HL-60/S4 (cell line): ENCODE data around the gene TMEM14B.
"Not testable (repeated sequence)": the region's sequence is repeated elsewhere in the genome, so short reads cannot be mapped to it uniquely, and the experiment has no call there.

Experiments used
- in situ Hi-C: fragments of 300-500 bp; cut with MboI; formaldehyde crosslinking; loops from 2 replicates; pipeline ENCODE4 v1.14.3; 2022; ENCODE audit warnings: low sequenced_read_pairs

The TMEM14B gene

GRCh38 chr6:10747251-10747972 lies at the start of gene TMEM14B:
Gene TMEM14B, plus strand, starts transcription at chr6:10747805. Its CDS starts 1,441 bp downstream, at chr6:10749246.
- in situ Hi-C loops: no loop called here

GRCh38 chr6:10713962-10714361 lies 33.6 kb upstream of the TMEM14B start:
- in situ Hi-C loops: no loop called here

DNA sequence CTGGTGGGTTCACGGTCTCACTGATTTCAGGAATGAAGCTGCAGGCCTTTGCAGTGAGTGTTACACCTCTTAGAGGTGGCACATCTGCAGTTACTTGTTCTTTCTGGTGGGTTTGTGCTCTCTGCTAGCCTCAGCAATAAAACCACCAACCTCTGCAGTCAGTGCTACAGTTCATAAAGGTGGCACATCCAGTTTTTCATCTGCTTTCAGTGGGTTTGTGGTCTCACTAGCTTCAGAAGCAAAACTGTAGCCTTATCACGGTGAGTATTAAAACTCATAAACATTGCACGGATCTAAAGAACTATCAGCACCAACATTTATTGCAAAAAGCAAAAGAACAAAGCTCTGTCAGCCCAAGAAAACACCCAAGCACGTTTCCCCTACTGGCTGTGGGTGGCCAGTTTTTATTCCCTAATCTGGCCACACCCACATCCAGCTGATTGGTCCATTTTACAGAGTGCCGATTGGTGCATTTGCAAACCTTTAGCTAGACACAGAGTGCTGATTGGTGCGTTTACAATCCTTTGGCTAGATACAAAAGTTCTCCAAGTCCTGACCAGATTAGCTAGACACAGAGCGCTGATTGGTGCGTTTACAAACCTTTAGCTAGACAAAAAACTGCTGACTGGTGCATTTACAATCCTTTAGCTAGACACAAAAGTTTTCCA lies 28.2 kb upstream of the TMEM14B start:
- in situ Hi-C loops: no loop called here

DNA sequence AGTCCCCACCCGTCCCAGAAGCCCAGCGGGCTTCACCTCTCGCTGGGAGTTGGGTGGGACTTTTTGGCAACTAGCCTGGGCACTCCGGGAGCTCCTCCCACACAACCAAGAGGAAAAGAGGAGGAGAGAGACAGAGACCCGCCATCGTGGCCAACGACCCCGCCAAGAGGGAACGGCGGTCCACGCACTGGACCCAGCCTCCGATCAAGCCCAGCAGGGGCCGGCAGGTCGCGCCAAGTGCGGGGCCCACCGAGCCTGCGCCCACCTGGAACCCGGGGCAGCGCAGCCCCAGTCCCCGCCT lies 27.7 kb upstream of the TMEM14B start:
- in situ Hi-C loops: no loop called here

- in situ Hi-C loops: no loop called here
Measured at GRCh38 chr6:10720265-10720959, 27.2 kb upstream of the TMEM14B start.

GRCh38 chr6:10720960-10721849 lies 26.4 kb upstream of the TMEM14B start:
- in situ Hi-C loops: not testable (repeated sequence)

DNA sequence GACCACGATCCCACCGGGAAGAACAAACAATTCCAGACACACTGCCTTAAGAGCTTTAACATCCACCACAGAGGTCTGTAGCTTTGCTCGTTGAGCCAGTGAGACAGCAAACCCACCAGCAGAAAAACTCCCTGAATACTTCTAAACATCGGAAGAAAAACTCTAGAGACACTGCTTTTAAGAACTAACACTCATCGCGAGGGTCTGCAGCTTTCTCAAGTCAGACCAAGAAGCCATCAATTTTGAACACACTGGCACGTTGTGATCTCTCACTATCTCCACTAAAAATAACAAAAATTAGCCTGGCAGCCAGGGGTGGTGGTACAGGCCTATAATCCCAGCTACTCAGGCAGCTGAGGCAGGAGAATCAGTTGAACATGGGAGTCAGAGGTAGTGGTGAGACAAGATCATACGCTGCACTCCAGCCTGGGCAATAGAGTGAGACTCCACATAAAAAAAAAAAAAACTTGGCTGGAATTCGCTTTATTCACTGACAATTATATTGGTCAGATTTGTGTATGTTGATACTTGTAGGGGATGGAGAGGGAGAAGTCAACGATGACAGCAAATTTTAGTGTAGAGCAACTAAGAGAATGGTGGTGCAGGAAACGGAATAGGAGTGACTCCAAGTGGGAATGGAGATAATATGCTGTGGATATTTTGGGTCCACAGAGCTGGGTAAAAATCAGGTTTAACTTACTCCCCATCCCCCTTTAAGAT lies 25.6 kb upstream of the TMEM14B start:
- in situ Hi-C loops: no loop called here

DNA sequence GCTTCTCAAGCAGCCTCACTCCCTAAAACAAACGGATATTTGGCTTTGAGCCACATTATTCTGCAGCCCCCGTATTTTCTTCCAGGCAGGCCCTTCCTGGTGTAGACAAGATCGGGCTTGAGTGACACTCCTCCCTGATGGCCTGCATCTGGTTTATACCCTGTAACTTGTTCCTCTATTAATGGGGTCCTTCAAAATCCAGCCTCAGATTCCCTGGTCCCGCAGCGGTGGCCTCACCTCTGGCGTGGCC lies 25.1 kb upstream of the TMEM14B start:
- in situ Hi-C loops: no loop called here

- in situ Hi-C loops: no loop called here
Measured at GRCh38 chr6:10722820-10723566, 24.6 kb upstream of the TMEM14B start, which contains the start of gene TMEM14C. Gene TMEM14C, plus strand, starts transcription at chr6:10723070. Its CDS starts 1,544 bp downstream, at chr6:10724614.

GRCh38 chr6:10723567-10723881 lies 24.1 kb upstream of the TMEM14B start:
- in situ Hi-C loops: no loop called here

- in situ Hi-C loops: no loop called here
Measured at GRCh38 chr6:10725044-10725443, 22.6 kb upstream of the TMEM14B start.

GRCh38 chr6:10725716-10726115 lies 21.9 kb upstream of the TMEM14B start:
- in situ Hi-C loops: no loop called here

- in situ Hi-C loops: no loop called here
Measured at GRCh38 chr6:10730254-10730653, 17.4 kb upstream of the TMEM14B start.

GRCh38 chr6:10733151-10733715 lies 14.4 kb upstream of the TMEM14B start:
- in situ Hi-C loops: no loop called here

- in situ Hi-C loops: no loop called here
Measured at GRCh38 chr6:10733863-10734262, 13.7 kb upstream of the TMEM14B start.

- in situ Hi-C loops: no loop called here
Measured at GRCh38 chr6:10736731-10737130, 10.9 kb upstream of the TMEM14B start.

DNA sequence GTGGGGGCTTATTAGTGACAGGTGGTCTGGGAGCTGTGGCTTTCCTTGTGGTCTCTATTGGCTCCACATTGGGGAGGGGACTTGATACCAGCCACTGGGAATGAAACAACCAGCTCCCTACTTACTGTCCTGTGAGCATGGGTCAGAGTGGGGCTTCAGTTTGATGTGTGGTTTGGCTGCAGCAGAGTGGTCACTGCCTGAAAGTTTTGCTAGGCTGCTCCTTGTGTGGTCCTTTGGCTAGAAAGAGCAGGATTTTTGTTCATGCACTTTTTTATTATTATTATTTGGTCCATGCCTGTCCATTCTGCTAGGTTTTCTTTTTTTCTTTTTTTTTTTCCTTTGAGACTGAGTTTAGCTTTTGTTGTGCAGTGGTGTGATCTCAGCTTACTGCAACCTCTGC lies 7.5 kb upstream of the TMEM14B start:
- in situ Hi-C loops: no loop called here

GRCh38 chr6:10741643-10742042 lies 6.0 kb upstream of the TMEM14B start:
- in situ Hi-C loops: not testable (repeated sequence)

DNA sequence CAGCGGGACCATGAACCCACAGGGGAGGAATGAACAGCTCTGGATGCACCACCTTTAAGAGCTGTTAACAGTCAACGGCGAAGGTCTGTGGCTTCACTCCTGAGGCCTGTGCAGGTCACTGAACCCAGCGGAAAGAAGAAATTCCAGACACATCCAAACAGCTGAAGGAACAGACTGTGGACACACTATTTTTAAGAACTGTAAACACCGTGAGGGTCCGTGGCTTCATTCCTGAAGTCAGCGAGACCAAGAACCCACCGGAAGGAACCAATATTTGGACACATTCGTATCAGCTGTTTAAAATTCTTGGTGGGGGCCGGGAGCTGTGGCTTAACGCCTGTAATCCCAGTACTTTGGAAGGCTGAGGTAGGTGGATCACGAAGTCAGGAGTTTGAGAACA lies 5.4 kb upstream of the TMEM14B start:
- in situ Hi-C loops: no loop called here

DNA sequence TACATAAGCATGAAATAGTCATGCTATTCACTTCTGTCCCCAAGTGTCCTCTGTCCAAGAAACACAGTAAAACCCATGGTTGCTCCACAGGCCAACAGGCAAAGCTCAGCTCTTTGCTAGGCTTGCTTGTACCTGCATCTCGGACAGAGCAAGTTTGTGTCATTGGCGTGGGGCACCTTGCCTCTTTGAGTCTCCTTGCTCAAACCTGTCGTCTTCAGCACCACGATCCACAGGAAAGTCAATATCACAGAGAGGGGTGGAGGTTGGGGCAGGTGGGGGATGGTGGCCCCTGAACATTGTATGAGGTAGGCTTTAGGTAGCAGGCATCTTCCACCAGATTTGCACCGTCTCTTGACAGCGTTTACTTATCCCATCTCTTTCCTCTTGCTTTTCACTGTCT lies 4.1 kb upstream of the TMEM14B start:
- in situ Hi-C loops: no loop called here
